ENCODE results near the gene YAF2. TPM values are rescaled to one million over a fixed set of nuclear protein-coding genes. Genes with fewer than 3 reads are reported as not detected.

The YAF2 gene
- total and polyA plus RNA-seq, 2 donors (not counting 1 experiment from before 2014, with no cell fraction given): 11.6 to 41.9 TPM

GRCh38 chr12:42163913-42164312, 74.1 kb downstream of the YAF2 start:
- no peak overlapping the region for H3K4me2 ChIP-seq (replicated peaks; ENCODE audit: low read depth, low read length, poor library complexity, severe bottlenecking)
- DNase-seq: no peak

GRCh38 chr12:42162965-42163364, 75.1 kb downstream of the YAF2 start:
- Histone ChIP-seq H3K27ac (ENCODE audit: low read length in 2 of 2) (peak overlapping the region in 1 of 2 donors; percentile 72), H3K4me1 (ENCODE audit: control insufficient read depth in 2 of 2, insufficient read depth in 2 of 2, low read length in 2 of 2) (peaks cover 6 to 19% of the 10 kb centered on the region in 2 donors), H3K27me3 (replicated peaks in 1 of 4; ENCODE audit: control extremely low read depth in 1 of 4, control insufficient read depth in 3 of 4, insufficient read depth in 4 of 4, low read length in 3 of 4) (no peaks in the 10 kb centered on the region), H3K4me3 (ENCODE audit: control extremely low read depth in 1 of 5, extremely low read depth in 1 of 5, insufficient read depth in 1 of 5, low read depth in 2 of 5, low read length in 4 of 5) (no peak overlapping the region), H3K9ac (ENCODE audit: low read length) (no peak overlapping the region), H3K4me2 (replicated peaks; ENCODE audit: low read depth, low read length, poor library complexity, severe bottlenecking) (peak overlapping the region; percentile 23), H3K79me2 (ENCODE audit: control insufficient read depth, insufficient read depth, low read length) (peaks cover 4% of the 10 kb centered on the region), H2AFZ (ENCODE audit: insufficient read depth, low read depth, low read length, poor library complexity, severe bottlenecking) (no peak overlapping the region), H3K9me3 (ENCODE audit: control extremely low read depth in 1 of 3, control insufficient read depth in 2 of 3, insufficient read depth in 1 of 3, low read length in 2 of 3) (peaks cover 0 to 1% (median 0%) of the 10 kb centered on the region in 3 donors), H3K36me3 (replicated peaks in 1 of 2; ENCODE audit: control extremely low read depth in 1 of 2, control insufficient read depth in 1 of 2, extremely low read depth in 1 of 2, insufficient read depth in 2 of 2, low read length in 1 of 2) (peaks cover 7 to 14% of the 10 kb centered on the region in 2 experiments), H4K20me1 (ENCODE audit: control insufficient read depth, insufficient read depth, low read length, poor library complexity, severe bottlenecking) (no peaks in the 10 kb centered on the region)
- ATAC-seq (ENCODE audit: low read depth) (no peak), DNase-seq (no peak)
- peak overlapping the region; percentile 22 for H3K27ac Mint-ChIP-seq
- no peaks in the 10 kb centered on the region for H3K9me3 Mint-ChIP-seq (ENCODE audit: insufficient read depth)
- WGBS (ENCODE audit: insufficient coverage): no CpG with 5 or more reads among the region's 1 CpG
- ChIA-PET CTCF (no interaction called here), POLR2A (no interaction called here)
- no peaks in the 10 kb centered on the region for H3K27me3 Mint-ChIP-seq
- TF ChIP-seq EZH2 (IDR thresholded peaks at IDR 0.05; ENCODE audit: borderline replicate concordance, insufficient read depth, low read depth, low read length, poor library complexity, severe bottlenecking) (no peak), CTCF (IDR thresholded peaks at IDR 0.05) (no peak)
- intact Hi-C loops (cut with micrococcal nuclease): no loop called here
- H3K4me3 Mint-ChIP-seq: no peak overlapping the region
- H3K4me1 Mint-ChIP-seq: peaks cover 25% of the 10 kb centered on the region

More at GRCh38 chr12:42163913-42164312, 74.1 kb downstream of the YAF2 start:
- Mint-ChIP-seq H3K27ac (no peak overlapping the region), H3K9me3 (ENCODE audit: insufficient read depth) (no peaks in the 10 kb centered on the region), H3K27me3 (no peaks in the 10 kb centered on the region), H3K4me1 (peaks cover 25% of the 10 kb centered on the region), H3K4me3 (no peak overlapping the region)
- no peak overlapping the region for H3K4me3 ChIP-seq (ENCODE audit: control extremely low read depth in 1 of 5, extremely low read depth in 1 of 5, insufficient read depth in 1 of 5, low read depth in 2 of 5, low read length in 4 of 5)
- H3K79me2 ChIP-seq (ENCODE audit: control insufficient read depth, insufficient read depth, low read length): peaks cover 6% of the 10 kb centered on the region
- peaks cover 5 to 14% of the 10 kb centered on the region in 2 experiments for H3K36me3 ChIP-seq (replicated peaks in 1 of 2; ENCODE audit: control extremely low read depth in 1 of 2, control insufficient read depth in 1 of 2, extremely low read depth in 1 of 2, insufficient read depth in 2 of 2, low read length in 1 of 2)
- ChIA-PET CTCF (no interaction called here), POLR2A (no interaction called here)
- H3K4me1 ChIP-seq (ENCODE audit: control insufficient read depth in 2 of 2, insufficient read depth in 2 of 2, low read length in 2 of 2): peaks cover 6 to 20% of the 10 kb centered on the region in 2 donors
- intact Hi-C loops (cut with micrococcal nuclease): no loop called here
- H3K27me3 ChIP-seq (replicated peaks in 1 of 4; ENCODE audit: control extremely low read depth in 1 of 4, control insufficient read depth in 3 of 4, insufficient read depth in 4 of 4, low read length in 3 of 4): no peaks in the 10 kb centered on the region
- peaks cover 1% of the 10 kb centered on the region for H4K20me1 ChIP-seq (ENCODE audit: control insufficient read depth, insufficient read depth, low read length, poor library complexity, severe bottlenecking)
- no peak for TF ChIP-seq EZH2 (IDR thresholded peaks at IDR 0.05; ENCODE audit: borderline replicate concordance, insufficient read depth, low read depth, low read length, poor library complexity, severe bottlenecking)
- TF ChIP-seq CTCF (IDR thresholded peaks at IDR 0.05): no peak
- ATAC-seq (ENCODE audit: low read depth): no peak
- peak overlapping the region in 1 of 2 donors; percentile 72 for H3K27ac ChIP-seq (ENCODE audit: low read length in 2 of 2)
- peaks cover 0 to 1% (median 0%) of the 10 kb centered on the region in 3 donors for H3K9me3 ChIP-seq (ENCODE audit: control extremely low read depth in 1 of 3, control insufficient read depth in 2 of 3, insufficient read depth in 1 of 3, low read length in 2 of 3)
- no peak overlapping the region for H3K9ac ChIP-seq (ENCODE audit: low read length)
- H2AFZ ChIP-seq (ENCODE audit: insufficient read depth, low read depth, low read length, poor library complexity, severe bottlenecking): no peak overlapping the region
